Activated T-cell treated with anti-CD3 and anti-CD28 coated beads, Interleukin-2, amount 50 U/mL, for 24 hours (primary cell): ENCODE results near the gene DPYD.

Source experiments
- DNase-seq: peaks from one replicate; pipeline ENCODE4 v3.0.0-alpha.2; 2020
- H3K27ac Mint-ChIP-seq: 2 replicates; pipeline ENCODE4 v1.8.0; 2020; ENCODE audit warnings: mild to moderate bottlenecking, mixed read lengths
- H3K27me3 Mint-ChIP-seq: 2 replicates; pipeline ENCODE4 v1.8.0; 2020; ENCODE audit warnings: mixed read lengths
- H3K36me3 Mint-ChIP-seq: 2 replicates; pipeline ENCODE4 v1.8.0; 2020; ENCODE audit warnings: low read depth, mixed read lengths
- H3K4me1 Mint-ChIP-seq: 2 replicates; pipeline ENCODE4 v1.8.0; 2020; ENCODE audit warnings: low read depth, mixed read lengths
- H3K4me3 Mint-ChIP-seq: 2 replicates; pipeline ENCODE4 v1.8.0; 2020; ENCODE audit warnings: mild to moderate bottlenecking, moderate library complexity, mixed read lengths
- H3K9me3 Mint-ChIP-seq: 2 replicates; pipeline ENCODE4 v1.8.0; 2020; ENCODE audit warnings: mixed read lengths

Gene DPYD

GRCh38 chr1:97207868-97208267 lies 713.0 kb downstream of the DPYD start:
- Mint-ChIP-seq H3K27me3 (no peaks in the 10 kb centered on the region), H3K4me3 (no peak overlapping the region), H3K36me3 (no peaks in the 10 kb centered on the region), H3K9me3 (no peaks in the 10 kb centered on the region), H3K27ac (no peak overlapping the region), H3K4me1 (no peaks in the 10 kb centered on the region)
- no peak for DNase-seq

- Mint-ChIP-seq H3K36me3 (no peaks in the 10 kb centered on the region), H3K27me3 (no peaks in the 10 kb centered on the region), H3K27ac (no peak overlapping the region), H3K9me3 (no peaks in the 10 kb centered on the region), H3K4me3 (no peak overlapping the region), H3K4me1 (no peaks in the 10 kb centered on the region)
- DNase-seq = no peak
Measured at GRCh38 chr1:97204468-97204867, 716.4 kb downstream of the DPYD start.

- Mint-ChIP-seq H3K4me3 (no peak overlapping the region), H3K27me3 (no peaks in the 10 kb centered on the region), H3K4me1 (no peaks in the 10 kb centered on the region), H3K9me3 (no peaks in the 10 kb centered on the region), H3K27ac (no peak overlapping the region), H3K36me3 (no peaks in the 10 kb centered on the region)
- no peak for DNase-seq
Measured at GRCh38 chr1:97202481-97203380, 718.1 kb downstream of the DPYD start.

GRCh38 chr1:97201641-97202040 lies 719.2 kb downstream of the DPYD start:
- Mint-ChIP-seq H3K36me3 (no peaks in the 10 kb centered on the region), H3K27me3 (no peaks in the 10 kb centered on the region), H3K9me3 (no peaks in the 10 kb centered on the region), H3K4me1 (no peaks in the 10 kb centered on the region), H3K27ac (no peak overlapping the region), H3K4me3 (no peak overlapping the region)
- no peak for DNase-seq

GRCh38 chr1:97200595-97200994 lies 720.2 kb downstream of the DPYD start:
- no peaks in the 10 kb centered on the region for H3K27me3 Mint-ChIP-seq
- no peaks in the 10 kb centered on the region for H3K4me1 Mint-ChIP-seq
- H3K36me3 Mint-ChIP-seq = peaks cover 3% of the 10 kb centered on the region
- no peak overlapping the region for H3K27ac Mint-ChIP-seq
- H3K4me3 Mint-ChIP-seq = no peak overlapping the region
- no peaks in the 10 kb centered on the region for H3K9me3 Mint-ChIP-seq
- DNase-seq = no peak

- Mint-ChIP-seq H3K27ac (no peak overlapping the region), H3K4me1 (no peaks in the 10 kb centered on the region), H3K4me3 (no peak overlapping the region), H3K36me3 (peaks cover 25% of the 10 kb centered on the region), H3K9me3 (no peaks in the 10 kb centered on the region), H3K27me3 (no peaks in the 10 kb centered on the region)
- DNase-seq = no peak
Measured at GRCh38 chr1:97196825-97197516, 723.9 kb downstream of the DPYD start.

GRCh38 chr1:97192872-97193572 lies 727.8 kb downstream of the DPYD start:
- H3K27me3 Mint-ChIP-seq = no peaks in the 10 kb centered on the region
- no peak overlapping the region for H3K4me3 Mint-ChIP-seq
- H3K4me1 Mint-ChIP-seq = no peaks in the 10 kb centered on the region
- H3K27ac Mint-ChIP-seq = no peak overlapping the region
- H3K9me3 Mint-ChIP-seq = no peaks in the 10 kb centered on the region
- H3K36me3 Mint-ChIP-seq = peaks cover 46% of the 10 kb centered on the region
- DNase-seq = no peak

- Mint-ChIP-seq H3K9me3 (no peaks in the 10 kb centered on the region), H3K27ac (no peak overlapping the region), H3K4me3 (no peak overlapping the region), H3K36me3 (peaks cover 51% of the 10 kb centered on the region), H3K4me1 (no peaks in the 10 kb centered on the region), H3K27me3 (no peaks in the 10 kb centered on the region)
- no peak for DNase-seq
Measured at GRCh38 chr1:97190326-97190725, 730.5 kb downstream of the DPYD start.

- no peaks in the 10 kb centered on the region for H3K9me3 Mint-ChIP-seq
- no peak overlapping the region for H3K27ac Mint-ChIP-seq
- no peaks in the 10 kb centered on the region for H3K27me3 Mint-ChIP-seq
- H3K4me1 Mint-ChIP-seq = no peaks in the 10 kb centered on the region
- no peak overlapping the region for H3K4me3 Mint-ChIP-seq
- peaks cover 30% of the 10 kb centered on the region for H3K36me3 Mint-ChIP-seq
- no peak for DNase-seq
Measured at GRCh38 chr1:97186381-97186780, 734.5 kb downstream of the DPYD start.

- no peaks in the 10 kb centered on the region for H3K27me3 Mint-ChIP-seq
- no peaks in the 10 kb centered on the region for H3K9me3 Mint-ChIP-seq
- no peaks in the 10 kb centered on the region for H3K36me3 Mint-ChIP-seq
- H3K4me1 Mint-ChIP-seq = no peaks in the 10 kb centered on the region
- no peak overlapping the region for H3K4me3 Mint-ChIP-seq
- H3K27ac Mint-ChIP-seq = no peak overlapping the region
- DNase-seq = no peak
Measured at GRCh38 chr1:97174039-97174704, 746.7 kb downstream of the DPYD start.

- no peaks in the 10 kb centered on the region for H3K4me1 Mint-ChIP-seq
- H3K27me3 Mint-ChIP-seq = no peaks in the 10 kb centered on the region
- peaks cover 4% of the 10 kb centered on the region for H3K9me3 Mint-ChIP-seq
- H3K36me3 Mint-ChIP-seq = peaks cover 4% of the 10 kb centered on the region
- DNase-seq = no peak
- H3K27ac Mint-ChIP-seq = no peak overlapping the region
- no peak overlapping the region for H3K4me3 Mint-ChIP-seq
Measured at GRCh38 chr1:97170300-97170699, 750.5 kb downstream of the DPYD start.

- Mint-ChIP-seq H3K36me3 (peaks cover 22% of the 10 kb centered on the region), H3K9me3 (peaks cover 22% of the 10 kb centered on the region), H3K4me1 (no peaks in the 10 kb centered on the region), H3K27ac (no peak overlapping the region), H3K4me3 (no peak overlapping the region), H3K27me3 (no peaks in the 10 kb centered on the region)
- no peak for DNase-seq
Measured at GRCh38 chr1:97168056-97168455, 752.8 kb downstream of the DPYD start.

- Mint-ChIP-seq H3K4me3 (no peak overlapping the region), H3K27me3 (no peaks in the 10 kb centered on the region), H3K36me3 (peaks cover 22% of the 10 kb centered on the region), H3K4me1 (no peaks in the 10 kb centered on the region), H3K9me3 (peaks cover 22% of the 10 kb centered on the region), H3K27ac (no peak overlapping the region)
- no peak for DNase-seq
Measured at GRCh38 chr1:97167246-97167645, 753.6 kb downstream of the DPYD start.

- H3K27ac Mint-ChIP-seq = no peak overlapping the region
Measured at GRCh38 chr1:97166626-97167025, 754.2 kb downstream of the DPYD start.

More at GRCh38 chr1:97166626-97167025, 754.2 kb downstream of the DPYD start:
- Mint-ChIP-seq H3K4me1 (no peaks in the 10 kb centered on the region), H3K36me3 (peaks cover 22% of the 10 kb centered on the region), H3K9me3 (peaks cover 22% of the 10 kb centered on the region), H3K27me3 (no peaks in the 10 kb centered on the region), H3K4me3 (no peak overlapping the region)
- no peak for DNase-seq
